ENCODE measurements around the gene SMIM14.

DNA sequence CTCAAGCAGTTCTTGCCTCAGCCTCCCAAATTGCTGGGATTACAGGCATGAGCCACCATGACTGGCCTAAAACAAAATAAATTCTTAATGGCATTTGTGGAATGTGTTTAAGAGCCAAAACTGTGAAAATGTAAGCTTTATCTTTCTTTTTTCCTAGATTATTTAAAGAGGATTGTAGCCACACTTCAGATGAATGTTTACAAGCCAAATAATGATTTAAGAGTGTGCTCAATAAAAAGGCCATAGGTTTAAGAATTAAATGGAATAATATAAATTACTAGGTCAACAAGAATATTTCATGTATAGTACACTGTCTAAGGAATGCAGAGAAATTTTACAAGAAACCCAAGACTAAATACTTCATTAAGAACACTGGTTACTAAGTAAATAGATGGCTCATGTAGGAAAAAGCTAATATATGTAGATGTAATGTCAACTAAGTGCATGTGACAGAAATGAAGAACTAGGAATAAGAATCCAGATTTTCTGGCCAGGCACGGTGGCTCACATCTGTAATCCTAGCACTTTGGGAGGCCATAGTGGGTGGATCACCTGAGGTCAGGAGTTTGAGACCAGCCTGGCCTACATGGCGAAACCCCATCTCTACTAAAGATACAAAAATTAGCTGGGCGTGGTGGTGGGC lies 90.1 kb downstream of the SMIM14 start:
- TF ChIP-seq REST (IDR thresholded peaks at IDR 0.05; ENCODE audit: insufficient read depth in 1 of 2, low read depth in 2 of 2, low read length in 2 of 2) (no peak), POLR2AphosphoS5 (IDR thresholded peaks at IDR 0.05; ENCODE audit: low read depth, low read length) (no peak)
